Endodermal cell (in vitro differentiated cells): ENCODE results near the gene CACNA2D4. TPM values are rescaled to one million over a fixed set of nuclear protein-coding genes. Genes with fewer than 3 reads are reported as not detected.

Experiments used
- DNase-seq: peaks from one replicate; pipeline ENCODE4 v3.0.0-alpha.2; 2017
- H3K27ac ChIP-seq: 2 replicates; pipeline ENCODE4 v1.5.1; 2013; ENCODE audit warnings: mild to moderate bottlenecking, low read depth, low read length, moderate library complexity
- H3K27me3 ChIP-seq: 2 replicates; pipeline ENCODE4 v1.6.1; 2013; ENCODE audit warnings: mild to moderate bottlenecking, low read length, moderate library complexity; ENCODE audit not compliant: insufficient read depth, control insufficient read depth, poor library complexity, severe bottlenecking
- H3K36me3 ChIP-seq: 2 replicates; pipeline ENCODE4 v1.7.0; 2013; ENCODE audit warnings: mild to moderate bottlenecking, low read length, moderate library complexity; ENCODE audit not compliant: control insufficient read depth, insufficient read depth
- H3K4me1 ChIP-seq: one replicate; pipeline ENCODE4 v1.7.0; 2013; ENCODE audit warnings: low read length; ENCODE audit not compliant: control insufficient read depth, insufficient read depth
- H3K4me3 ChIP-seq: 2 replicates; pipeline ENCODE4 v1.5.1; 2013; ENCODE audit warnings: mild to moderate bottlenecking, low read length, moderate library complexity
- H3K9ac ChIP-seq: 2 replicates; pipeline ENCODE4 v1.6.1; 2013; ENCODE audit warnings: mild to moderate bottlenecking, low read length, moderate library complexity; ENCODE audit not compliant: poor library complexity, severe bottlenecking; ENCODE audit errors: extremely low read depth
- H3K9me3 ChIP-seq: 2 replicates; pipeline ENCODE4 v1.6.1; 2013; ENCODE audit warnings: mild to moderate bottlenecking, low read length, moderate library complexity; ENCODE audit not compliant: control insufficient read depth
- H3K27ac Mint-ChIP-seq: 2 replicates; pipeline ENCODE4 v1.8.0; 2020; ENCODE audit warnings: mixed read lengths
- H3K27me3 Mint-ChIP-seq: 2 replicates; pipeline ENCODE4 v1.8.0; 2021; ENCODE audit warnings: mild to moderate bottlenecking, mixed read lengths; ENCODE audit not compliant: insufficient read depth
- H3K36me3 Mint-ChIP-seq: 2 replicates; pipeline ENCODE4 v1.8.0; 2020; ENCODE audit warnings: low read depth, mixed read lengths
- H3K4me1 Mint-ChIP-seq: 2 replicates; pipeline ENCODE4 v1.8.0; 2020; ENCODE audit warnings: mixed read lengths
- H3K4me3 Mint-ChIP-seq: 2 replicates; pipeline ENCODE4 v1.8.0; 2020; ENCODE audit warnings: mild to moderate bottlenecking, moderate library complexity, mixed read lengths
- H3K9me3 Mint-ChIP-seq: 2 replicates; pipeline ENCODE4 v1.8.0; 2020; ENCODE audit warnings: mild to moderate bottlenecking, mixed read lengths
- CTCF ChIP-seq: fragments of 200-600 bp; sonication (generic); conservative IDR thresholded peaks from 2 replicates; pipeline ENCODE4 v1.5.0; 2021; ENCODE audit warnings: antibody characterized with exemption, mild to moderate bottlenecking
- WGBS, 2 experiments: methylation state at CpG; one replicate each; pipeline versions ENCODE4 v1.1.5 to v1.1.7; 2013; ENCODE audit warnings: missing lambda C conversion rate in 2 of 2, mixed read lengths in 1 of 2; ENCODE audit not compliant: insufficient coverage in 1 of 2, insufficient read length in 1 of 2; 5-methylcytosine and 5-hydroxymethylcytosine counted together
- total RNA-seq, 2 donors: library from RNA; stranded (reverse); fragmentation: NEBNext Ultra II Directional in 1 of 2; extraction: Animal tissue kit (Norgen Biotek cat#: 25700) in 1 of 2; gene quantifications; 2 replicates in 1 of 2; 3 replicates in 1 of 2; pipeline ENCODE4 v1.2.1, GENCODE V29; 2021

CACNA2D4 gene
- total RNA-seq, 2 donors from 2014 or later = 4.3 to 5.7 TPM

GRCh38 chr12:1872448-1872847 is 46.0 kb downstream of the CACNA2D4 start:
- Mint-ChIP-seq H3K4me1 (peaks cover 6% of the 10 kb centered on the region), H3K27me3 (peaks cover 5% of the 10 kb centered on the region), H3K9me3 (peaks cover 15% of the 10 kb centered on the region), H3K36me3 (no peaks in the 10 kb centered on the region), H3K4me3 (no peak overlapping the region), H3K27ac (no peak overlapping the region)
- no peak for DNase-seq
- Histone ChIP-seq H3K27me3 (no peaks in the 10 kb centered on the region), H3K36me3 (no peaks in the 10 kb centered on the region), H3K9me3 (peaks cover 5% of the 10 kb centered on the region), H3K9ac (no peak overlapping the region), H3K4me3 (no peak overlapping the region), H3K27ac (no peak overlapping the region), H3K4me1 (no peaks in the 10 kb centered on the region)
- WGBS, 2 experiments = 91 to 93% methylated on average over 6 to 7 of the region's 7 CpGs
- TF ChIP-seq CTCF = no peak

- H3K27ac Mint-ChIP-seq = no peak overlapping the region
Measured at GRCh38 chr12:1872001-1872400, 46.5 kb downstream of the CACNA2D4 start.

GRCh38 chr12:1870998-1871917 is 47.2 kb downstream of the CACNA2D4 start:
- no peak overlapping the region for H3K27ac ChIP-seq
- H3K27ac Mint-ChIP-seq = no peak overlapping the region
- no peak for TF ChIP-seq CTCF
- H3K27me3 ChIP-seq = no peaks in the 10 kb centered on the region
- H3K4me1 Mint-ChIP-seq = peaks cover 6% of the 10 kb centered on the region
- H3K9me3 Mint-ChIP-seq = peaks cover 15% of the 10 kb centered on the region
- no peaks in the 10 kb centered on the region for H3K36me3 ChIP-seq
- peaks cover 5% of the 10 kb centered on the region for H3K27me3 Mint-ChIP-seq
- no peak overlapping the region for H3K4me3 Mint-ChIP-seq
- WGBS, 2 experiments = 90 to 92% methylated on average over 15 to 24 of the region's 24 CpGs
- DNase-seq = peak; percentile 45
- H3K36me3 Mint-ChIP-seq = no peaks in the 10 kb centered on the region
- H3K4me3 ChIP-seq = no peak overlapping the region
- H3K9ac ChIP-seq = no peak overlapping the region
- no peaks in the 10 kb centered on the region for H3K4me1 ChIP-seq
- peaks cover 5% of the 10 kb centered on the region for H3K9me3 ChIP-seq

More at GRCh38 chr12:1872001-1872400, 46.5 kb downstream of the CACNA2D4 start:
- no peaks in the 10 kb centered on the region for H3K4me1 ChIP-seq
- no peak overlapping the region for H3K4me3 ChIP-seq
- H3K4me1 Mint-ChIP-seq = peaks cover 6% of the 10 kb centered on the region
- H3K9me3 Mint-ChIP-seq = peaks cover 15% of the 10 kb centered on the region
- no peak for TF ChIP-seq CTCF
- peaks cover 5% of the 10 kb centered on the region for H3K27me3 Mint-ChIP-seq
- 90 to 96% methylated on average over 6 of the region's 6 CpGs for WGBS, 2 experiments
- no peaks in the 10 kb centered on the region for H3K36me3 ChIP-seq
- no peak overlapping the region for H3K27ac ChIP-seq
- no peak overlapping the region for H3K9ac ChIP-seq
- no peak overlapping the region for H3K4me3 Mint-ChIP-seq
- no peak for DNase-seq
- H3K9me3 ChIP-seq = peaks cover 5% of the 10 kb centered on the region
- no peaks in the 10 kb centered on the region for H3K36me3 Mint-ChIP-seq
- no peaks in the 10 kb centered on the region for H3K27me3 ChIP-seq
